Kidney (tissue), 14 donors: ENCODE measurements around the gene AGXT. TPM values are rescaled to one million over a fixed set of nuclear protein-coding genes. Genes with fewer than 3 reads are reported as not detected.

Experiments used
- DNase-seq, 5 donors: peaks; one replicate each; pipeline ENCODE4 v3.0.0-alpha.2; 2013 to 2020
- FAIRE-seq: peaks from 2 replicates; lab custom pipeline; 2012; peaks lifted over from hg19 to GRCh38; lab: Jason Lieb, UNC
- H3K27ac ChIP-seq, 2 donors: one replicate each; pipeline ENCODE4 v1.7.0; 2013; ENCODE audit warnings: low read depth in 2 of 2, low read length in 2 of 2, inconsistent platforms in 1 of 2
- H3K27me3 ChIP-seq: one replicate; pipeline ENCODE4 v1.7.1; 2013; ENCODE audit warnings: low read length, inconsistent platforms; ENCODE audit not compliant: control insufficient read depth, insufficient read depth
- H3K36me3 ChIP-seq, 3 donors: one replicate each; pipeline versions ENCODE4 v1.7.0 to v1.7.1; 2013; ENCODE audit warnings: low read length in 3 of 3, control low read depth in 1 of 3, inconsistent platforms in 1 of 3; ENCODE audit not compliant: insufficient read depth in 3 of 3, control insufficient read depth in 2 of 3
- H3K4me1 ChIP-seq, 3 donors: one replicate each; pipeline versions ENCODE4 v1.7.0 to v1.7.1; 2013; ENCODE audit warnings: low read length in 3 of 3, inconsistent platforms in 1 of 3, low read depth in 1 of 3; ENCODE audit not compliant: control insufficient read depth in 2 of 3, insufficient read depth in 2 of 3
- H3K4me3 ChIP-seq, 3 donors: one replicate each; pipeline versions ENCODE4 v1.7.0 to v1.8.1; 2013; ENCODE audit warnings: low read length in 3 of 3, control low read depth in 1 of 3, inconsistent platforms in 1 of 3
- H3K9ac ChIP-seq, 3 donors: one replicate each; pipeline versions ENCODE4 v1.7.0 to v1.7.1; 2013; ENCODE audit warnings: low read length in 3 of 3, control low read depth in 1 of 3, inconsistent platforms in 1 of 3
- H3K9me3 ChIP-seq, 3 donors: one replicate each; pipeline versions ENCODE4 v1.7.0 to v1.7.1; 2013; ENCODE audit warnings: low read length in 3 of 3, control low read depth in 1 of 3, inconsistent platforms in 1 of 3; ENCODE audit not compliant: control insufficient read depth in 2 of 3, insufficient read depth in 1 of 3
- CTCF ChIP-seq: IDR thresholded peaks from 3 replicates; pipeline ENCODE4 v1.5.1; 2012; ENCODE audit warnings: mild to moderate bottlenecking, moderate library complexity, borderline replicate concordance; ENCODE audit not compliant: insufficient read depth; ENCODE audit errors: extremely low read depth
- intact Hi-C: fragments of 100-400 bp; cut with DNase I; formaldehyde crosslinking; loops from one replicate; pipeline ENCODE4 v1.11.1; 2022
- polyA plus RNA-seq: library from polyadenylated mRNA; stranded (reverse); fragments of 350-450 nt; fragmentation: Illumina TruSeq; extraction: RNeasy Lipid Tissue Mini Kit (QIAGEN cat#74804); gene quantifications from one replicate; pipeline ENCODE4 v1.2.3, GENCODE V29; 2014; ENCODE audit warnings: low read depth, low replicate concordance; ENCODE audit not compliant: insufficient read depth
- total RNA-seq: library from RNA; stranded (reverse); fragmentation: NEBNext Ultra II Directional; extraction: Animal tissue kit (Norgen Biotek cat#: 25700); gene quantifications from one replicate; pipeline ENCODE4 v1.2.1, GENCODE V29; 2021
- donor health status: control.
- donor health status: control.
- donor health status: control.
- donor health status: control.
- donor health status: control.
- donor health status: DM: yes; HTN: yes; CAD: no.
- donor health status: Normal renal cell carcinoma (clear cell type).

AGXT gene
- total and polyA plus RNA-seq, 2 donors from 2014 or later = 0.09 to 12.5 TPM

- Histone ChIP-seq H3K9me3 (no peaks in the 10 kb centered on the region), H3K27ac (no peak overlapping the region), H3K9ac (no peak overlapping the region), H3K4me3 (no peak overlapping the region), H3K4me1 (no peaks in the 10 kb centered on the region), H3K27me3 (no peaks in the 10 kb centered on the region), H3K36me3 (no peaks in the 10 kb centered on the region)
- intact Hi-C loops = no loop called here
- DNase-seq (peak in 1 of 5 donors; percentile 78), FAIRE-seq (no peak)
- no peak for TF ChIP-seq CTCF
Measured at GRCh38 chr2:240905176-240905781, 36.7 kb downstream of the AGXT start.

- FAIRE-seq = no peak
- TF ChIP-seq CTCF = no peak
- no peak within 1 kb of the TSS for H3K9ac ChIP-seq
Measured at GRCh38 chr2:240906141-240906910, 37.7 kb downstream of the AGXT start, which contains the start of gene CROCC2. TSS of gene CROCC2 (plus strand) at chr2:240906336. CDS start at chr2:240906514, 178 bp downstream.

GRCh38 chr2:240906911-240907590, 38.4 kb downstream of the AGXT start:
- DNase-seq = no peak
- no peak for TF ChIP-seq CTCF

More at GRCh38 chr2:240906141-240906910, 37.7 kb downstream of the AGXT start, which contains the start of gene CROCC2:
- Histone ChIP-seq H3K4me3 (no peak within 1 kb of the TSS), H3K9me3 (no peaks in the 10 kb centered on the region), H3K27me3 (no peaks in the 10 kb centered on the region), H3K27ac (no peak within 1 kb of the TSS), H3K36me3 (no peaks in the 10 kb centered on the region), H3K4me1 (no peaks in the 10 kb centered on the region)
- intact Hi-C loops = no loop called here
- peak; percentile 75 to 86 (median 83) for DNase-seq

More at GRCh38 chr2:240906911-240907590, 38.4 kb downstream of the AGXT start:
- Histone ChIP-seq H3K4me3 (no peak overlapping the region), H3K27me3 (no peaks in the 10 kb centered on the region), H3K4me1 (no peaks in the 10 kb centered on the region), H3K9ac (no peak overlapping the region), H3K36me3 (no peaks in the 10 kb centered on the region), H3K9me3 (no peaks in the 10 kb centered on the region), H3K27ac (no peak overlapping the region)
- intact Hi-C loops = no loop called here
- FAIRE-seq = no peak
